ENCODE measurements around the gene TRAF5.
A peak's percentile ranks its signal among the peaks of the same experiment; 100 is the strongest.
"Not testable (repeated sequence)": the region's sequence is repeated elsewhere in the genome, so short reads cannot be mapped to it uniquely, and the experiment has no call there.

TRAF5 gene

GRCh38 chr1:211411639-211412038 is 85.0 kb downstream of the TRAF5 start:
- in situ Hi-C loops (cut with HindIII; ENCODE audit: low pct_unique_long_range_greater_than_20kb, low sequenced_read_pairs): no loop called here
- DNase-seq (ENCODE audit: low read depth in 1 of 2, low spot score in 1 of 2): no peak

DNA sequence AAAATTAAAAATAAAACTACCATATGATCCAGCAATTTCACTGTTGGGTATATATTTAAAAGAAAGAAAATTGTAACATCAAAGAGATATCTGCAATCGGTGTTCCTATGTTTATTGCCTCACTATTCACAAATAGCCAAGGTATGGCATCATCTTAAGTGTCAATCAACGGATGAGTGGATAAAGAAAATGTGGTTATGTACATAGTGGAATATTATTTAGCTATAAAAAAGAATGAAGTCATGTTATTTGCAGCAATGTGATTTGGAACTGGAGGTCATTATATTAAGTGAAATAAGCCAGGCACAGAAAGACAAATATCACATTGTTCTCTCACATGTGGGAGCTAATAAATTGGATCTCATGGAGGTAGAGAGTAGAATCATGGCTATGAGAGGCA is 89.1 kb downstream of the TRAF5 start:
- no peak for DNase-seq (ENCODE audit: low read depth in 1 of 2, low spot score in 1 of 2)
- in situ Hi-C loops (cut with HindIII; ENCODE audit: low pct_unique_long_range_greater_than_20kb, low sequenced_read_pairs): no loop called here

More at GRCh38 chr1:211411639-211412038, 85.0 kb downstream of the TRAF5 start:
- no peak for TF ChIP-seq JUND (IDR thresholded peaks at IDR 0.05; ENCODE audit: low read depth)

DNA sequence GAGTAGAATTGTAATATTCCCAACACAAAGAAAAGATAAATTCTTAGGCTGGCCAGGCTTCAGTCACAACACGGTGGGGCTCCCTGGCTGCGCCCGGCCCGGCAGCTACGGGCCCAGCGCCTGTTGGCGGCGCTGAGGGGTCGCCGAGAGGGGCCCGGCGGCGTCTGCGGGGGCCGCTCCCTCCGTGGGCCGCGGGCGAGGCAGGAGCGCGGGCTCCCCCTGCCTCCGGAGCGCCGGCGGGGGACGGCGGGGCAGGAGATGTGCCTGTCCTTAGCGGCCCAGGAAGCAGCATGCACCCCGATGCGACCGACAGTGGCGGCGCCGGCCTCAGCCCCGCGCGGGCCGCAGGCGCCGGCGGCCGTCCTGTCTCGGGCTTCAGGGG is 89.6 kb downstream of the TRAF5 start:
- peak in 1 of 2 experiments; percentile 30 for DNase-seq (ENCODE audit: low read depth in 1 of 2, low spot score in 1 of 2)
- in situ Hi-C loops (cut with HindIII; ENCODE audit: low pct_unique_long_range_greater_than_20kb, low sequenced_read_pairs): not testable (repeated sequence)

More for the DNA sequence above, 89.1 kb downstream of the TRAF5 start:
- no peak for TF ChIP-seq JUND (IDR thresholded peaks at IDR 0.05; ENCODE audit: low read depth)

- DNase-seq (ENCODE audit: low read depth in 1 of 2, low spot score in 1 of 2): peak; percentile 25 to 32
- in situ Hi-C loops (cut with HindIII; ENCODE audit: low pct_unique_long_range_greater_than_20kb, low sequenced_read_pairs): not testable (repeated sequence)
Observed at GRCh38 chr1:211416628-211417323, 90.1 kb downstream of the TRAF5 start.

DNA sequence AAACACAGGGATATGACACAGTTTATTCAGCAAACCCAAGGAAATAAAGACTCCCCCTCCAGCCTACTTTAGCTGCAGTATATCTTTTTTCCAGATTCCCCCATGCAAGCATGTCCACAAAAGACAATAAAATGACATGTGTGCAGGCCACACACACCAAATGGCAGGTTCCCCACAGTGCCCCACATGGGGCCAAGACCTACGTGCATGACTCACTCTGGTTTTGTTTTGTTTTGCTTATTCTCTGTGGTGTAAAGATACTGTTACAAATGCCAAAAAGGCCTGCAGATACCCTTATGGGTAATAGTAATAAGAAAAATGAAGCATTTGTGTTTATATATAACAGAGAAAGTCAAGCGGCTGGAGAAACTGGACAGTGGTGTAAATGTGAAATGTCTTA is 93.8 kb downstream of the TRAF5 start:
- no peak for DNase-seq (ENCODE audit: low read depth in 1 of 2, low spot score in 1 of 2)
- TF ChIP-seq JUND (IDR thresholded peaks at IDR 0.05; ENCODE audit: low read depth): no peak

DNA sequence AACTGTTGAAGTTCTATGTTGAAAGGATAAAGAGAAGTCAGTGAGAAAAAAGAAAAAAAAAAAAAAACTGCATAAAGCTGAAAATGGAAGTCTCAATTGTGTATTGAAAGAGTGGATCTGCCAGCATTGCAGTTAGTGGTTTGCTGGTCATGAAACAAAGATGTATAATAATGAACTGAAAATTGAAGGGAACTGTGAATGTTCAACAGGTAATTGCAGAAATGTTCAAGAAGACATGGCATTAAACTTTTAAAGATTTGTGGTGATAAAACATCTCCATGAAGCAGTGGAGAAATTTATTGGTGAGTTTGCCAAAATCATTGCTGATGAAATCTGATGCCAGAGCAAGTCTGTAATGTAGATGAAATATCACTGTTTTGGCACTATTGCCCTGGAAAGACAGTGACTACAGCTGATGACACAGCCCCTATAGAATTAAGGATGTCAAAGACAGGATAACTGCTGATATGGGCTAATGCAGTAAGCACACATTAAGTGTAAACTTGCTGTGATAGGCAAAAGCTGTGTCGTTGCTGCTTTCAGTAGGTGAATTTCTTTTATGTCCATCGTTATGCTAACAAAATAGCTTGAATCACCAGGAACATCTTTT is 94.3 kb downstream of the TRAF5 start:
- no peak for DNase-seq (ENCODE audit: low read depth in 1 of 2, low spot score in 1 of 2)
- in situ Hi-C loops (cut with HindIII; ENCODE audit: low pct_unique_long_range_greater_than_20kb, low sequenced_read_pairs): no loop called here
- no peak for TF ChIP-seq JUND (IDR thresholded peaks at IDR 0.05; ENCODE audit: low read depth)

More for the DNA sequence above, 93.8 kb downstream of the TRAF5 start:
- in situ Hi-C loops (cut with HindIII; ENCODE audit: low pct_unique_long_range_greater_than_20kb, low sequenced_read_pairs): no loop called here

- DNase-seq (ENCODE audit: low read depth in 1 of 2, low spot score in 1 of 2): no peak
- TF ChIP-seq JUND (IDR thresholded peaks at IDR 0.05; ENCODE audit: low read depth): no peak
- in situ Hi-C loops (cut with HindIII; ENCODE audit: low pct_unique_long_range_greater_than_20kb, low sequenced_read_pairs): no loop called here
Observed at GRCh38 chr1:211424018-211424417, 97.4 kb downstream of the TRAF5 start.

Data from T47D (cell line).